Astrocyte (in vitro differentiated cells and primary cell): ENCODE measurements around the gene MYH13.

Source experiments
- EZH2 ChIP-seq: IDR thresholded peaks from 2 replicates; pipeline ENCODE4 v1.6.1; 2012; ENCODE audit warnings: mild to moderate bottlenecking, low read length, inconsistent platforms; ENCODE audit not compliant: insufficient read depth
- TF ChIP-seq, protein P1 (sequence below): IDR thresholded peaks from 2 replicates; pipeline ENCODE4 v1.5.1; 2011; ENCODE audit warnings: low read depth, mild to moderate bottlenecking, inconsistent platforms, low read length, moderate library complexity; ENCODE audit not compliant: insufficient read depth

DNA sequence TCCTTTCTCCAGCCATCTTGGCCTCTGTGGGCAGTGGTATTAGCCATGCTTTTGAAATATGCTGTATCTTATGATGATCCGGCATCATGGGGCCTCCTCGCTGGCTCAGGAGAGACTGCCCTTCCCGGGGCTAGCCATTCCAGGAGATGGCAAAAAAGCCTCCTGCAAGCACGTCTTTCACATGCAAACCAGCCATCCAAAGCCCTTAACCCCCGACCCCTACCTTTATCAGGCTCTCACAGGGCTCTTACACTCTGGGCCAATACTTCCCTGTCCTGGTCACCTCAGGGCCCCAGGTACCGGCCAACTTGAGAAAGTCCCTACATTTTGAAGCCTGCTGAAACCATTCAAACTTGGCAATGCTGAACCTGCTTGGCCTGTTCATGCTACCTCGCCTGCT lies 36.4 kb downstream of the MYH13 start:
- TF ChIP-seq, protein P1, sequence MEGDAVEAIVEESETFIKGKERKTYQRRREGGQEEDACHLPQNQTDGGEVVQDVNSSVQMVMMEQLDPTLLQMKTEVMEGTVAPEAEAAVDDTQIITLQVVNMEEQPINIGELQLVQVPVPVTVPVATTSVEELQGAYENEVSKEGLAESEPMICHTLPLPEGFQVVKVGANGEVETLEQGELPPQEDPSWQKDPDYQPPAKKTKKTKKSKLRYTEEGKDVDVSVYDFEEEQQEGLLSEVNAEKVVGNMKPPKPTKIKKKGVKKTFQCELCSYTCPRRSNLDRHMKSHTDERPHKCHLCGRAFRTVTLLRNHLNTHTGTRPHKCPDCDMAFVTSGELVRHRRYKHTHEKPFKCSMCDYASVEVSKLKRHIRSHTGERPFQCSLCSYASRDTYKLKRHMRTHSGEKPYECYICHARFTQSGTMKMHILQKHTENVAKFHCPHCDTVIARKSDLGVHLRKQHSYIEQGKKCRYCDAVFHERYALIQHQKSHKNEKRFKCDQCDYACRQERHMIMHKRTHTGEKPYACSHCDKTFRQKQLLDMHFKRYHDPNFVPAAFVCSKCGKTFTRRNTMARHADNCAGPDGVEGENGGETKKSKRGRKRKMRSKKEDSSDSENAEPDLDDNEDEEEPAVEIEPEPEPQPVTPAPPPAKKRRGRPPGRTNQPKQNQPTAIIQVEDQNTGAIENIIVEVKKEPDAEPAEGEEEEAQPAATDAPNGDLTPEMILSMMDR, result no peak
- TF ChIP-seq EZH2, result no peak
